ENCODE measurements around the gene IQSEC2.

Gene IQSEC2

DNA sequence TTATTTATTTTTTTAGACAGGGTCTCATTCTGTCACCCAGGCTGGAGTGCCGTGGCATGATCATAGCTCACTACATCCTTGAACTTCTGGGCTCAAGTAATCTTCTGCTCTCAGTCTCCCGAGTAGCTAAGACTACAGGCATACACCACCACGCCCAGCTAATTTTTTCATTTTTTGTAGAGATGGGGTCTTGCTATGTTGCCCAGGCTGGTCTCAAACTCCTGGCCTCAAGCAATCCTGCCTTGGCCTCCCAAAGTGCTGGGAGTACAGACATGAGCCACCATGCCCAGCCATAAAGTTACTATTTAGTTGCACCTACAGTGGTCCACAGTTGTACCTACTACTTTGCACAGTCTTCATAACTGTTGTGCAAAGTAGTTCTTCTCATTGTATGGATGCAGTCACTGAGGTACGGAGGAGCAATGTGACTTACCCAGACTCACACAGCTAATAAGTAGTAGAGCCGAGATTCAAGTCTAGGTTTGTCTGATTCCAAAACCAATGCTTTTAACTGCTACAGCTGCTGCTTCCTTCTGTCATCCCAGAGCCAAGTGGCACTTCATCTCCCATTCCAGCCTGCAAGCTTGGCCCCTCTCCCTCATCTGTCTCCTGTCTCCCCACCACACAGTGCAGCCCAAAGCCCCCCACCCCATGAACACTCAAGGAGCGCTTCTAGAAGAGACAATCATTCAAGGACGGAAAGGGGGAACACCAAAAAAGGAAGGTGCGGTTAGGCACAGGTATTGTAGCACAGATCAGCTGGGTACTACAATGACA lies 24.0 kb upstream of the IQSEC2 start:
- H3K4me3 ChIP-seq (ENCODE audit: control insufficient read depth, low read depth, low read length): no peak overlapping the region
- no peak for DNase-seq (ENCODE audit: low read depth)
- no peak for TF ChIP-seq CTCF (conservative IDR thresholded peaks at IDR 0.05; ENCODE audit: control insufficient read depth, insufficient read depth, low read depth, low read length)

DNA sequence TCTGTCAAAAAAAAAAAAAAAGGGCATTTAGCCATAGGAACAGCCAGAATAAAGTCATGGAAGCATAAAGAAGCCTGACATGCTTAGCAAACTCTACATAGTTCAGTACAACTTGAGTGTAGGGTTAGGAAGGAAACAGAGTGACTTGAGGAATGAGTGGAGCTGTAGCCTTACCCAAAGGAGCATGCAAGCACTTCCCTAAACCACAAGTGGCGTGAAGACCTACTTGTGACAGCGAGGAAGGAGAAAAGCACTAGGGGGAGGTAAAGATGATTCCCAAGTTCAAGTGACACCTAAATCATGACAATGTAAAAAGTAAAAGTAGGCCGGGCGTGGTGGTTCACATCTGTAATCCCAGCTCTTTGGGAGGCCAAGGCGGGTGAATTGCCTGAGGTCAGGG lies 21.8 kb upstream of the IQSEC2 start:
- DNase-seq (ENCODE audit: low read depth): no peak
- no peak overlapping the region for H3K4me3 ChIP-seq (ENCODE audit: control insufficient read depth, low read depth, low read length)
- TF ChIP-seq CTCF (conservative IDR thresholded peaks at IDR 0.05; ENCODE audit: control insufficient read depth, insufficient read depth, low read depth, low read length): no peak

- no peak for TF ChIP-seq CTCF (conservative IDR thresholded peaks at IDR 0.05; ENCODE audit: control insufficient read depth, insufficient read depth, low read depth, low read length)
- no peak for DNase-seq (ENCODE audit: low read depth)
- no peak overlapping the region for H3K4me3 ChIP-seq (ENCODE audit: control insufficient read depth, low read depth, low read length)
Measured at GRCh38 chrX:53300157-53300556, 18.8 kb upstream of the IQSEC2 start.

- peak; percentile 32 for TF ChIP-seq CTCF (conservative IDR thresholded peaks at IDR 0.05; ENCODE audit: control insufficient read depth, insufficient read depth, low read depth, low read length)
- peak; percentile 32 for DNase-seq (ENCODE audit: low read depth)
- H3K4me3 ChIP-seq (ENCODE audit: control insufficient read depth, low read depth, low read length): no peak overlapping the region
Measured at GRCh38 chrX:53294024-53294648, 12.8 kb upstream of the IQSEC2 start.

GRCh38 chrX:53291596-53291995 lies 10.2 kb upstream of the IQSEC2 start:
- no peak overlapping the region for H3K4me3 ChIP-seq (ENCODE audit: control insufficient read depth, low read depth, low read length)
- no peak for TF ChIP-seq CTCF (conservative IDR thresholded peaks at IDR 0.05; ENCODE audit: control insufficient read depth, insufficient read depth, low read depth, low read length)
- DNase-seq (ENCODE audit: low read depth): no peak

DNA sequence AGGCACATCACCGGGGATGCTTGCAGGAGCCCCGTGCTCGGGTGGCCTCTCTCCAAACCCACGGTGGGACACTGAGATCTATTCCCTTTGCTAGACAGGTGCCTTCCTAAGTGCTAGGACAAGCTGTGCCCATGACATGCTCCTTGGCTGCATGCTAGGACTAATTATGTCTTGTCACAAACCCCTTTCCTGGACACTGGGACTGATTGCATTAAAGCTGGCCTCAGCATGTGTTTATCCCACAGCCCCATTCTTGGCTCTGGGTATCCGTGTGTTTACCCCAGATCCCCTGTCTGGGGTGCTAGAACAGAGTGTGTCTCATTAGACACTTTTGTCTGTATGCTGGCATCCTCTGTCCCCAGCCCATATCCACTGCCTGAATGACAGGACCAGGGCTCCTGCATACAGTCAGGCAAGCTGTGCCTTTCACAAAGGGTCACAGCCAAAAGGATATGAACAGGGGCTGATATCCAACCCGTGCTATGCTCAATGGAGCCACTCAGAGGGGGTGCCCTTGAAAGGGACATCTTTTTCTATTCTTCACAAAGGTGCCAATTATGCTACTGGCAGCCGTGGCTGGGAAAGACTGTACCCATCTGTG lies 9.2 kb upstream of the IQSEC2 start:
- no peak overlapping the region for H3K4me3 ChIP-seq (ENCODE audit: control insufficient read depth, low read depth, low read length)
- DNase-seq (ENCODE audit: low read depth): no peak
- no peak for TF ChIP-seq CTCF (conservative IDR thresholded peaks at IDR 0.05; ENCODE audit: control insufficient read depth, insufficient read depth, low read depth, low read length)
